ENCODE data around the gene TBR1. TPM values are rescaled to one million over a fixed set of nuclear protein-coding genes. Genes with fewer than 3 reads are reported as not detected.

The TBR1 gene
- total RNA-seq, 1 experiment from 2014 or later: not detected

DNA sequence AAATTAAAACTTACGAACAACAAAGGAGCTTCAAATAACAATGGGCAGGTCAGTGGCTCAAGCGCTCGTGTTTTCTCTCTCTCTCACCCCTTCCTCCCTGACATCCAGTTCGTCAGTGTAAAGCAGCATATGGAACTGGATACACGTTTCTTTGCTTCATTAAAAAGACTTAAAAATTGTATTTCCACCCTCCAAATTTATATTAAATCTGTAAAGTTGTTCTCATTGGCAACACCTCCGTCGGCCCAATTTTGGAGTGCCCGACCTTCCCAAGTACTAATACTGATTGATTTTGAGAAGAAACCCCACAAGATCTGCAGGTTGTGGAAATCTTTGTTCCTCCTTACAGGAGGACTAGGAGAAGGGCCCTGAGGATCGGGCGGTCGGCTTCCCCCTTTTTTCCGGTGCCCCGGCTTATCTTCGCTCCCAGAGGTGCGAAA lies 2.2 kb downstream of the TBR1 start:
- Histone ChIP-seq H3K36me3 (ENCODE audit: low read depth, low read length) (no peaks in the 10 kb centered on the region), H3K4me2 (ENCODE audit: low read length) (no peak overlapping the region), H3K4me1 (ENCODE audit: insufficient read depth, low read length) (peaks cover 6% of the 10 kb centered on the region; the same call in 1 of the 2 replicates), H3K9me3 (ENCODE audit: low read length) (no peaks in the 10 kb centered on the region), H3K27me3 (ENCODE audit: low read length) (no peaks in the 10 kb centered on the region), H3K79me2 (ENCODE audit: low read length) (no peaks in the 10 kb centered on the region), H3K27ac (ENCODE audit: low read length) (no peak overlapping the region), H3F3A (ENCODE audit: low read length, unreplicated experiment) (no peaks in the 10 kb centered on the region), H4K20me1 (ENCODE audit: low read length) (no peaks in the 10 kb centered on the region), H3K4me3 (ENCODE audit: low read length) (no peak overlapping the region), H2AFZ (ENCODE audit: low read length) (no peak overlapping the region), H3K9ac (ENCODE audit: low read length) (no peak overlapping the region), H3K9me2 (replicated peaks; ENCODE audit: low read length) (no peaks in the 10 kb centered on the region)
- POLR2A ChIA-PET (ENCODE audit: unreplicated experiment): no interaction called here
- CTCF ChIA-PET: no interaction called here
- no TSS peak for BruUV-seq (replicated peaks)
- ATAC-seq (no peak), DNase-seq (no peak)
- TF ChIP-seq EZH2phosphoT487 (IDR thresholded peaks at IDR 0.05; ENCODE audit: borderline replicate concordance, low read length) (no peak), EZH2 (IDR thresholded peaks at IDR 0.05; ENCODE audit: low read length, unreplicated experiment) (no peak)
- TF ChIP-seq, protein P1, sequence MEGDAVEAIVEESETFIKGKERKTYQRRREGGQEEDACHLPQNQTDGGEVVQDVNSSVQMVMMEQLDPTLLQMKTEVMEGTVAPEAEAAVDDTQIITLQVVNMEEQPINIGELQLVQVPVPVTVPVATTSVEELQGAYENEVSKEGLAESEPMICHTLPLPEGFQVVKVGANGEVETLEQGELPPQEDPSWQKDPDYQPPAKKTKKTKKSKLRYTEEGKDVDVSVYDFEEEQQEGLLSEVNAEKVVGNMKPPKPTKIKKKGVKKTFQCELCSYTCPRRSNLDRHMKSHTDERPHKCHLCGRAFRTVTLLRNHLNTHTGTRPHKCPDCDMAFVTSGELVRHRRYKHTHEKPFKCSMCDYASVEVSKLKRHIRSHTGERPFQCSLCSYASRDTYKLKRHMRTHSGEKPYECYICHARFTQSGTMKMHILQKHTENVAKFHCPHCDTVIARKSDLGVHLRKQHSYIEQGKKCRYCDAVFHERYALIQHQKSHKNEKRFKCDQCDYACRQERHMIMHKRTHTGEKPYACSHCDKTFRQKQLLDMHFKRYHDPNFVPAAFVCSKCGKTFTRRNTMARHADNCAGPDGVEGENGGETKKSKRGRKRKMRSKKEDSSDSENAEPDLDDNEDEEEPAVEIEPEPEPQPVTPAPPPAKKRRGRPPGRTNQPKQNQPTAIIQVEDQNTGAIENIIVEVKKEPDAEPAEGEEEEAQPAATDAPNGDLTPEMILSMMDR (conservative IDR thresholded peaks at IDR 0.05; ENCODE audit: low read depth, low read length): no peak
- intact Hi-C loops (cut with micrococcal nuclease): loop anchor here (10.0 kb wide), 2 partner anchors 137 to 527 kb away; no protein-coding TSS in a partner anchor

DNA sequence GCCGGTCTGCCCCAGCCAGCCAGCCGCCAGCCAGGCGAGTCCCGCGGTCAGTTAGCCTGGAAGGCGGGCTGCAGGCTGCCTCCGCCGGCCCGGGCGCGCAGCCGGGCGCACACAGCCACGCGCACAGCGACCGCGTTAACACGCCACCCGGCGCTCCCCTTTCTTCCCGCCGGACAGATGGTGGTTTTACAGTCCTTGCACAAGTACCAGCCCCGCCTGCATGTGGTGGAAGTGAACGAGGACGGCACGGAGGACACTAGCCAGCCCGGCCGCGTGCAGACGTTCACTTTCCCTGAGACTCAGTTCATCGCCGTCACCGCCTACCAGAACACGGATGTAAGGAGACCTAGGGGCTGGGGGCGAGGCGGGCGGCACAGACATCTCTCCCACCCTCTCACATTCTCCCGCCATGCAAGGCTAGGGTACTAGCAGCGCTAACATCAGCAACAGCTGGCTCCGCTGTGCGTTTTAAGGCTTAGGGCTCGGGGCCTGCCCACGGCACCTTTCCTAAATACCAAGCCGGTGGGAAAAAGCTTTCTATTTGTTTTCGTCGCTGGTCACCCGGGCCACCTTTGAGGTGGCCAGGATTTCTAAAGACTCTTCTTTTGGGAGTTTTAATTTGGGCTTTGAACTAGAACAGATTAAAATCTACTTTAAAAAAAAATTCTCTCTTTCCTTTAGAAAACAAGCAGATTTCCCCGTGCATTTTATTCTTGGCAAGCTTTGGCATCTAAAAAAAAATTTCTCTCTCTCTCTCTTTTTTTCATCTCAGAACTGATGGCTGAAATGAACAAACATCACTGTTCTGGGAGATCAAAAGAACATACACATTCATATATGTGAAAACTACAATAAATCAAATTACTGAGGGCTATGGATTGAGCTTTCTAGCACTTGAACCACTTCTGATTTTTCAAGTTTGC lies 2.9 kb downstream of the TBR1 start:
- Histone ChIP-seq H3K4me3 (ENCODE audit: low read length) (no peak overlapping the region), H3K27ac (ENCODE audit: low read length) (no peak overlapping the region), H3K36me3 (ENCODE audit: low read depth, low read length) (no peaks in the 10 kb centered on the region), H3K27me3 (ENCODE audit: low read length) (no peaks in the 10 kb centered on the region), H3K4me2 (ENCODE audit: low read length) (no peak overlapping the region), H3K9me3 (ENCODE audit: low read length) (no peaks in the 10 kb centered on the region), H3K9ac (ENCODE audit: low read length) (no peak overlapping the region), H2AFZ (ENCODE audit: low read length) (no peak overlapping the region), H3K79me2 (ENCODE audit: low read length) (no peaks in the 10 kb centered on the region), H3K4me1 (ENCODE audit: insufficient read depth, low read length) (peaks cover 6% of the 10 kb centered on the region; the same call in 1 of the 2 replicates), H4K20me1 (ENCODE audit: low read length) (no peaks in the 10 kb centered on the region), H3F3A (ENCODE audit: low read length, unreplicated experiment) (no peaks in the 10 kb centered on the region), H3K9me2 (replicated peaks; ENCODE audit: low read length) (no peaks in the 10 kb centered on the region)
- ChIA-PET CTCF (no interaction called here), POLR2A (ENCODE audit: unreplicated experiment) (no interaction called here)
- TF ChIP-seq EZH2phosphoT487 (IDR thresholded peaks at IDR 0.05; ENCODE audit: borderline replicate concordance, low read length) (no peak), EZH2 (IDR thresholded peaks at IDR 0.05; ENCODE audit: low read length, unreplicated experiment) (no peak)
- TF ChIP-seq, protein P1 (conservative IDR thresholded peaks at IDR 0.05; ENCODE audit: low read depth, low read length): no peak
- intact Hi-C loops (cut with micrococcal nuclease): loop anchor here (10.0 kb wide), 2 partner anchors 136 to 526 kb away; no protein-coding TSS in a partner anchor
- DNase-seq (no peak), ATAC-seq (no peak)
- BruUV-seq (replicated peaks): no TSS peak
